Lung (tissue), 12 donors: ENCODE results near the gene NGF. TPM values are rescaled to one million over a fixed set of nuclear protein-coding genes. Genes with fewer than 3 reads are reported as not detected.

Experiments
- ATAC-seq: fragments of 200-7000 bp; cut with Tn5 transposase; one replicate; pipeline ENCODE4 v1.9.1; 2020; ENCODE audit warnings: moderate number of reproducible peaks; ENCODE audit not compliant: insufficient read depth, low FRiP score
- DNase-seq, 3 donors: peaks; one replicate each; pipeline ENCODE4 v3.0.0-alpha.2; 2013 to 2017
- H3K27ac ChIP-seq, 2 donors: one replicate each; pipeline ENCODE4 v1.5.1; 2013; ENCODE audit warnings: mild to moderate bottlenecking in 2 of 2, moderate library complexity in 2 of 2, control low read depth in 1 of 2, inconsistent platforms in 1 of 2, low read depth in 1 of 2, low read length in 1 of 2
- H3K27me3 ChIP-seq, 3 donors: one replicate each; pipeline ENCODE4 v1.5.1; 2013; ENCODE audit warnings: low read length in 2 of 3; ENCODE audit not compliant: control insufficient read depth in 3 of 3, insufficient read depth in 3 of 3
- H3K36me3 ChIP-seq, 4 donors: one replicate each; pipeline ENCODE4 v1.5.1; 2013; ENCODE audit warnings: low read length in 4 of 4, mild to moderate bottlenecking in 1 of 4, moderate library complexity in 1 of 4; ENCODE audit not compliant: control insufficient read depth in 4 of 4, insufficient read depth in 4 of 4
- H3K4me1 ChIP-seq, 5 donors: one replicate each; pipeline ENCODE4 v1.5.1; 2013; ENCODE audit warnings: low read length in 5 of 5, mild to moderate bottlenecking in 2 of 5, moderate library complexity in 1 of 5; ENCODE audit not compliant: control insufficient read depth in 5 of 5, insufficient read depth in 5 of 5
- H3K4me3 ChIP-seq: one replicate; pipeline ENCODE4 v1.5.1; 2013; ENCODE audit warnings: mild to moderate bottlenecking, control low read depth, moderate library complexity
- H3K9ac ChIP-seq, 2 donors: one replicate each; pipeline ENCODE4 v1.5.1; 2013; ENCODE audit warnings: low read length in 2 of 2, control low read depth in 1 of 2; ENCODE audit not compliant: insufficient read depth in 1 of 2
- H3K9me3 ChIP-seq, 4 donors: one replicate each; pipeline ENCODE4 v1.5.1; 2013; ENCODE audit warnings: low read length in 3 of 4, mild to moderate bottlenecking in 1 of 4, moderate library complexity in 1 of 4; ENCODE audit not compliant: control insufficient read depth in 4 of 4, insufficient read depth in 3 of 4
- WGBS, 2 donors: extraction: QIAGEN DNeasy Blood & Tissue Kit; methylation state at CpG; one replicate each; pipeline ENCODE4 v1.1.7; 2013; 5-methylcytosine and 5-hydroxymethylcytosine counted together
- polyA plus RNA-seq, 2 donors: library from polyadenylated mRNA; stranded (reverse); fragments of 200-250 nt; gene quantifications; one replicate each; pipeline ENCODE4 v1.2.1, GENCODE V29; 2013
- total RNA-seq, 2 donors: library from RNA; depleted of rRNA in 1 of 2; stranded (reverse); fragments of >200 nt in 1 of 2; gene quantifications; one replicate each; pipeline ENCODE4 v1.2.1, GENCODE V29; 2014 to 2021
- TF ChIP-seq, protein P1 (sequence below): IDR thresholded peaks from 2 replicates; pipeline ENCODE4 v1.5.1; 2012; ENCODE audit warnings: mild to moderate bottlenecking; ENCODE audit errors: control extremely low read depth, extremely low read depth
- donor health status: control.
- donor health status: control.
- donor health status: Bipolar disorder and iron deficiency.
- donor health status: healthy.
- donor health status: DM: yes; HTN: yes; CAD: no.

The NGF gene
- total and polyA plus RNA-seq, 4 donors: 0.40 to 1.7 (median 0.50) TPM

DNA sequence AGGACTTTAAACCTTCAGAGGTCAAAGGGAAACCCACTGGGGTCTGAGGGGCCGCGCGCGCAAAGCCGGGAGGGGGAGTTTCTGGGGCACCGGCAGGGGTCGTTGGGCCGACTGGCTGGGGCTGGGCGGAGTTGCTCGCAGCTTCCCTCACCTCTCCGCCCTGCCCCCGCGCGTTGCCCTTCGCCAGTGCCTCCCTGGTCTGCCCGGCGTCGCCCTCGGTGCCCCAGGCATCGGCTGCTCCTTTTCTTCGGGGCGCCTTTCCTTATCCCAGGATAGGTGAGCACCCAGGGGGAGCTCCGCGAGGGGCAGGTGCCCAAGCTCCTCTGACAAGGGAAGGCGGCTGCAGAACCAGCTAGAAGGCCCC lies 390 bp upstream of the NGF start:
- Histone ChIP-seq H3K27me3 (peaks cover 11 to 30% (median 23%) of the 10 kb centered on the region in 3 donors), H3K9me3 (peaks cover 0 to 11% (median 0%) of the 10 kb centered on the region in 4 donors), H3K4me3 (no peak overlapping the region), H3K9ac (no peak overlapping the region), H3K27ac (no peak overlapping the region), H3K36me3 (no peaks in the 10 kb centered on the region), H3K4me1 (peaks cover 0 to 9% (median 3%) of the 10 kb centered on the region in 5 donors)
- TF ChIP-seq, protein P1, sequence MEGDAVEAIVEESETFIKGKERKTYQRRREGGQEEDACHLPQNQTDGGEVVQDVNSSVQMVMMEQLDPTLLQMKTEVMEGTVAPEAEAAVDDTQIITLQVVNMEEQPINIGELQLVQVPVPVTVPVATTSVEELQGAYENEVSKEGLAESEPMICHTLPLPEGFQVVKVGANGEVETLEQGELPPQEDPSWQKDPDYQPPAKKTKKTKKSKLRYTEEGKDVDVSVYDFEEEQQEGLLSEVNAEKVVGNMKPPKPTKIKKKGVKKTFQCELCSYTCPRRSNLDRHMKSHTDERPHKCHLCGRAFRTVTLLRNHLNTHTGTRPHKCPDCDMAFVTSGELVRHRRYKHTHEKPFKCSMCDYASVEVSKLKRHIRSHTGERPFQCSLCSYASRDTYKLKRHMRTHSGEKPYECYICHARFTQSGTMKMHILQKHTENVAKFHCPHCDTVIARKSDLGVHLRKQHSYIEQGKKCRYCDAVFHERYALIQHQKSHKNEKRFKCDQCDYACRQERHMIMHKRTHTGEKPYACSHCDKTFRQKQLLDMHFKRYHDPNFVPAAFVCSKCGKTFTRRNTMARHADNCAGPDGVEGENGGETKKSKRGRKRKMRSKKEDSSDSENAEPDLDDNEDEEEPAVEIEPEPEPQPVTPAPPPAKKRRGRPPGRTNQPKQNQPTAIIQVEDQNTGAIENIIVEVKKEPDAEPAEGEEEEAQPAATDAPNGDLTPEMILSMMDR: no peak
- DNase-seq: no peak
- WGBS, 2 donors: 16 to 20% methylated on average over 25 of the region's 25 CpGs
- ATAC-seq: no peak

DNA sequence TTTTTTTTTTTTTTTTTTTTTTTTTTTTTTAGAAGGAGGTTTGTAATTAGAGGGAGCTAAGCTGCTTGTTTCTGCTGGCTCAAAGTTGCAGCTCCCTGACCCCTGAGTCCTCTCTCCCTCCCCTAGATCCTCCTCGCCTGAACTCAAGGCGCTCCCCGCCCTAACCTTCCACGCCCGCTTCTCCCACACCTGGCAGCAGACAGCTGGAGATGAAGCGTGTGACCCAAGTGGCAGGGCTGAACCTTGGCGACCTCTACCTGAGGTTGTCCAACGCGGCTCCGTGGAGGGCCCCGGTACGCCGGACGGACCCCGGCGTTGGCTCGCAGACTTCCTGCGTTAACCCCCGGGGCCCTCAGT lies 795 bp downstream of the NGF start:
- WGBS, 2 donors: 3 to 6% methylated on average over 19 of the region's 19 CpGs
- no peak for ATAC-seq
- Histone ChIP-seq H3K4me3 (peak overlapping the region; percentile 34), H3K9me3 (peaks cover 0 to 11% (median 0%) of the 10 kb centered on the region in 4 donors), H3K36me3 (no peaks in the 10 kb centered on the region), H3K9ac (no peak overlapping the region), H3K4me1 (peaks cover 0 to 9% (median 3%) of the 10 kb centered on the region in 5 donors), H3K27me3 (peaks cover 11 to 30% (median 23%) of the 10 kb centered on the region in 3 donors), H3K27ac (peak overlapping the region; percentile 6 to 71)
- TF ChIP-seq, protein P1: no peak
- no peak for DNase-seq

DNA sequence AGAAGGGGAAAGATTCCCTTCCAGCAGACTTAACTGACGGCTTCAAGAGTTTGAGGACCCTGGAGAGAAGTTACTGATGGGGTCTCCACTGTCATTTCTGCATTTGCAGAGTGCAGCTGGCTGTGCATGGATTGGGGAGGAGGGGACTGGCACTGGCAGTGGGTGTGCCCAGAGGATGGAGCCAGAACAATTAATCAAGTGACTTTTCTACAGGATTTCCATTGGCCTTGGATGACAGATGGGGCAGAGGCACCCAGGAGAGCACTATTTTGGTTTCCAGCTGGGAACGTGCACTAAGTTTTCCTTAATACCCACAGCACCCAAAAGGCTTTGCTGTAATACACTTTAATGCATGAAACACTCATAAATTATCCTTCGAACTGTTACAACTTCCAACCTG lies 1.3 kb downstream of the NGF start:
- no peak overlapping the region for H3K9ac ChIP-seq
- no peak overlapping the region for H3K4me3 ChIP-seq
- H3K9me3 ChIP-seq: peaks cover 0 to 11% (median 0%) of the 10 kb centered on the region in 4 donors
- peaks cover 11 to 30% (median 23%) of the 10 kb centered on the region in 3 donors for H3K27me3 ChIP-seq
- H3K4me1 ChIP-seq: peaks cover 0 to 9% (median 4%) of the 10 kb centered on the region in 5 donors
- no peak overlapping the region for H3K27ac ChIP-seq
- TF ChIP-seq, protein P1: no peak
- no peak for DNase-seq
- WGBS, 2 donors: 66 to 71% methylated on average over 3 of the region's 3 CpGs
- H3K36me3 ChIP-seq: no peaks in the 10 kb centered on the region
- ATAC-seq: no peak
